T-helper 2 cell treated with Interferon-gamma antibody and Interleukin-4, amounts not matched to agents 100 ng/mL and 5 ng/mL, for 36 hours (primary cell): ENCODE results near the gene ATF7IP. TPM values are rescaled to one million over a fixed set of nuclear protein-coding genes. Genes with fewer than 3 reads are reported as not detected.
"Not testable (repeated sequence)": the region's sequence is repeated elsewhere in the genome, so short reads cannot be mapped to it uniquely, and the experiment has no call there.

Source experiments
- intact Hi-C: fragments of 100-400 bp; cut with micrococcal nuclease; formaldehyde crosslinking; loops from one replicate; pipeline ENCODE4 v1.15.1; 2023
- total RNA-seq: library from RNA; stranded (reverse); gene quantifications from 2 replicates; pipeline ENCODE4 v1.2.3, GENCODE V29; 2022

The ATF7IP gene
- total RNA-seq, 1 donor from 2014 or later: 99.2 TPM

- intact Hi-C loops: no loop called here
Measured at GRCh38 chr12:14373217-14373616, 7.7 kb downstream of the ATF7IP start.

GRCh38 chr12:14379508-14379907, 14.0 kb downstream of the ATF7IP start:
- intact Hi-C loops: no loop called here

- intact Hi-C loops: loop anchor here (1.0 to 10.0 kb wide), 5 partner anchors 9 to 1660 kb away; partner anchors contain the start of genes ATF7IP and STRAP
Measured at GRCh38 chr12:14384783-14385638, 19.5 kb downstream of the ATF7IP start.

GRCh38 chr12:14387219-14387871, 21.9 kb downstream of the ATF7IP start:
- intact Hi-C loops: loop anchor here (10.0 kb wide), 2 partner anchors 1497 to 1663 kb away; partner anchors contain the start of gene STRAP

- intact Hi-C loops: loop anchor here (10.0 kb wide), 1 partner anchor 564 kb away; no protein-coding TSS in a partner anchor
Measured at GRCh38 chr12:14390449-14390848, 25.0 kb downstream of the ATF7IP start.

- intact Hi-C loops: loop anchor here (10.0 kb wide), 1 partner anchor 564 kb away; no protein-coding TSS in a partner anchor
Measured at GRCh38 chr12:14390870-14391530, 25.5 kb downstream of the ATF7IP start.

- intact Hi-C loops: loop anchor here (1.0 to 10.0 kb wide), 8 partner anchors 8 to 561 kb away; partner anchors contain the start of gene ATF7IP
Measured at GRCh38 chr12:14393751-14394150, 28.3 kb downstream of the ATF7IP start.

GRCh38 chr12:14394317-14395073, 29.0 kb downstream of the ATF7IP start:
- intact Hi-C loops: loop anchor here (1.0 to 10.0 kb wide), 8 partner anchors 9 to 560 kb away; partner anchors contain the start of gene ATF7IP

- intact Hi-C loops: loop anchor here (2.0 to 10.0 kb wide), 4 partner anchors 14 to 560 kb away; a partner anchor contains a TSS
Measured at GRCh38 chr12:14395074-14395778, 29.7 kb downstream of the ATF7IP start.

GRCh38 chr12:14396071-14396470, 30.6 kb downstream of the ATF7IP start:
- intact Hi-C loops: loop anchor here (10.0 kb wide), 1 partner anchor 559 kb away; no protein-coding TSS in a partner anchor

- intact Hi-C loops: loop anchor here (10.0 kb wide), 1 partner anchor 555 kb away; no protein-coding TSS in a partner anchor
Measured at GRCh38 chr12:14399871-14400270, 34.4 kb downstream of the ATF7IP start.

GRCh38 chr12:14400599-14400998, 35.1 kb downstream of the ATF7IP start:
- intact Hi-C loops: no loop called here

GRCh38 chr12:14401267-14401666, 35.8 kb downstream of the ATF7IP start:
- intact Hi-C loops: not testable (repeated sequence)

- intact Hi-C loops: no loop called here
Measured at GRCh38 chr12:14402697-14403096, 37.2 kb downstream of the ATF7IP start.

- intact Hi-C loops: no loop called here
Measured at GRCh38 chr12:14403293-14403692, 37.8 kb downstream of the ATF7IP start.

- intact Hi-C loops: no loop called here
Measured at GRCh38 chr12:14403711-14404196, 38.3 kb downstream of the ATF7IP start.

GRCh38 chr12:14405407-14405806, 39.9 kb downstream of the ATF7IP start:
- intact Hi-C loops: not testable (repeated sequence)

GRCh38 chr12:14408208-14408607, 42.7 kb downstream of the ATF7IP start:
- intact Hi-C loops: loop anchor here (2.0 kb wide), 1 partner anchor 13 kb away; no protein-coding TSS in a partner anchor

- intact Hi-C loops: no loop called here
Measured at GRCh38 chr12:14410177-14410576, 44.7 kb downstream of the ATF7IP start.
